Stimulated activated CD4-positive, alpha-beta T cell treated with anti-CD3 and anti-CD28 coated beads, Interleukin-4, amount 100 ng/mL, for 1 hour (primary cell): Measurements from ENCODE around the gene HCRTR2.
"Not testable (repeated sequence)": the region's sequence is repeated elsewhere in the genome, so short reads cannot be mapped to it uniquely, and the experiment has no call there.

Experiments
- DNase-seq: peaks from one replicate; pipeline ENCODE4 v3.0.0-alpha.2; 2020

Gene HCRTR2

DNA sequence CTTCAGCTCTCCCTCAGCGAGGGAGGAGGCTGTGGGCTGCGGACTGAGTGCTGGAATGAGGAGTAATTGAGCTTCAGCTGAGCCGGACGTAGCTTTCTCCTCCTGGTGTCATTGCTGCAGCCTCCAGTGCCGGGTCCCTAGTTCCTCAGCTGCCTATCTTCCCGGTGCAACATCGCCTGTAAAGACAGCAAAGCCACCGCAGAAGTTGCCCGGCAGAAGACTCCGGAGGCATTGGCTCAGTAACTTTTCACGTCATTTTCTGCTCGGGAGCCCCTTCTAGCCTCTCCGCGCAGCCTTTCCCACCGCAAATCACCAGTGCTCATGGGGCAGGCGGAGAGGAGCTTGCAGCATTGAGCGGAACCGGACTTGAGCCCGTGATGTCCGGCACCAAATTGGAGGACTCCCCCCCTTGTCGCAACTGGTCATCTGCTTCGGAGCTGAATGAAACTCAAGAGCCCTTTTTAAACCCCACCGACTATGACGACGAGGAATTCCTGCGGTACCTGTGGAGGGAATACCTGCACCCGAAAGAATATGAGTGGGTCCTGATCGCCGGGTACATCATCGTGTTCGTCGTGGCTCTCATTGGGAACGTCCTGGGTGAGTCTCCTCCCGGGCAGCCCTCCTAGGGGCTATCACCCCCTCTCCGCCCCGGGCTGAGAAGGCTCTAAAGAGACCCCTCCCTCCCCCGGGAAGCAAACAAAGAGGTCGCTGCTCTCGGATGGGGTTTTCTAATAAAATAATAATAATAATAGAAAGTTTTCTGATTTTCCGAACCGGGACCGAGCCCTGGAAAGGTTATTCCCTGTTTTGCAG lies at the start of gene HCRTR2:
HCRTR2 (plus strand) TSS at position 305 of the 816 bp plus-strand sequence; CDS start at position 378, 73 bp downstream.
- DNase-seq, result no peak

DNA sequence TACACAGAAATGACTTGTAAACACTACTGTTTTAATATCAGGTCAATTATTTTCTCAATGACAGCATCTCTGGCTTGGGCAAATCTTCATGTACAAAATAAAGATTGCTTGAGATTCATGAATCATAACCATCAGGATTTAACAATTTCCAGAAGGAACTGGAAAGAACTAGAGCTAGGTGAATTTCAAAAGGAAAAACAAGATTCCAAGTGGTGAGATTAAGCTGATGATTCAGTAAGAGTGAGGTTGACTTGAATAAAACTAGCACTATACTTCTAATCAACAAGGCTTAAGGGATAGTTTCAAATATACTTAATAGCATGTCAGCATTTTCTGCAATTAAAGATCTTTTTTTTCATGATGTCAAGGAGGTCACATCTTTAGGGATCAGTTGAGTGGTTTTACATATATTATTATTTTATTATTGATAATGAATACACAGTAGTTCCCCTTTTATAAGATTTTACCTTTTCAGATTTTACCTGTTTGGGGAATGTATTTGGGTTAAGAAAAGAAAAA lies 43.5 kb upstream of the HCRTR2 start:
- DNase-seq, result no peak

- no peak for DNase-seq
Observed at GRCh38 chr6:55131616-55132015, 42.7 kb upstream of the HCRTR2 start.

- no peak for DNase-seq
Observed at GRCh38 chr6:55136916-55137315, 37.4 kb upstream of the HCRTR2 start.

- DNase-seq, result no peak
Observed at GRCh38 chr6:55137929-55138693, 36.2 kb upstream of the HCRTR2 start.

GRCh38 chr6:55141611-55142010 lies 32.7 kb upstream of the HCRTR2 start:
- no peak for DNase-seq

GRCh38 chr6:55142610-55143009 lies 31.7 kb upstream of the HCRTR2 start:
- no peak for DNase-seq

- no peak for DNase-seq
Observed at GRCh38 chr6:55153284-55153683, 21.0 kb upstream of the HCRTR2 start.

DNA sequence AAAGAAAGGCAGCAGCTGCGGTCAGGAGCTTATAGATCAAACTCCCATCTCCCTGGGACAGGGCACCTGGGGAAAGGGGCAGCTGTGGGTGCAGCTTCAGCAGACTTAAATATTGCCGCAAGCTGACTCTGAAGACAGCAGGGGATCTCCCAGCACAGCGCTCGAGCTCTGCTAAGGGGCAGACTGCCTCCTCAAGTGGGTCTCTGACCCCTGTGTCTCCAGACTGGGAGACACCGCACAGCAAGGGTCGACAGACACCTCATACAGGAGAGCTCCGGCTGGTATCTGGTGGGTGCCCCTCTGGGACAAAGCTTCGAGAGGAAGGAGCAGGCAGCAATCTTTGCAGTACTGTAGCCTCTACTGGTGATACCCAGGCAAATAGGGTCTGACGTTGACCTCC lies 15.5 kb upstream of the HCRTR2 start:
- DNase-seq, result not testable (repeated sequence)

- DNase-seq, result no peak
Observed at GRCh38 chr6:55167860-55168259, 6.5 kb upstream of the HCRTR2 start.

GRCh38 chr6:55175078-55176049 lies 1.0 kb downstream of the HCRTR2 start:
- DNase-seq, result no peak

DNA sequence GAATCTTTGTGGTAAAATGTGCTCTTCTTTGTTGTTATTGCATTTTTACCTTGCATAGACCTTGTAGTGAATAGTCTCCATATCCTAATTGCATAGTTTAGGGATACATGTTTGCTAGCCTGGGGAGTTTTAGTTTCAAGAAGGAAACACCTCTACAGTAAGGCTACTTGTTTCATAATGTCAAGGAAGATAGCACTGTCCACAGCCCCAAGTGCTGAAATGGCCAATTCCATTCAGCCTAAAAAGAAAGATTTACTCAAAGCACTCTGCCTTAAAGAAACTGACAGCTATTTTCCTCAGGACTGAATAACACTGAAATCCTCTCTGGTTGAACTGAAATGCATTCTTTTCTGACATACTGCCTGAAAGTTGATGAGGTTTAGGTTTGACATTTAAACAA lies 2.6 kb downstream of the HCRTR2 start:
- no peak for DNase-seq

- no peak for DNase-seq
Observed at GRCh38 chr6:55180258-55180657, 5.9 kb downstream of the HCRTR2 start.

- DNase-seq, result no peak
Observed at GRCh38 chr6:55182016-55182650, 7.8 kb downstream of the HCRTR2 start.

GRCh38 chr6:55184782-55185530 lies 10.6 kb downstream of the HCRTR2 start:
- DNase-seq, result no peak

GRCh38 chr6:55198715-55199114 lies 24.4 kb downstream of the HCRTR2 start:
- no peak for DNase-seq

DNA sequence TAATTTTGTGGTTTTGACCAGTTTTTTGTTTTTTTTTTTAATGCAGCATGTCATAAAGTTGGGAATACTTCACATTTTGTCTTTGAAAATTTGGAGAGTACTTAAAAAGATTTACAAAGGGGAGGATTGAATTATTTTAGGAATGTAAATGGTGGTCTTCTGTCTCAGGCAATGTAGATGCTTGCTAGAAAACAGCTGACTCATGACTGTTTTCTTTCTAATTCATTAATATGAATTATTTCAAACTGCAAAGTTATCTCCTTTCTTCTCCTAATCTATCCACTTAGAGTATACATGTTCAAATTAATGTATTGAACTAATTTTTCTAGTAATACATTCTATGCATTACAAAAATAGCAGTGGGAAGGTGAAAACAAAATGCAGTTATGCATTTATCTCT lies 24.9 kb downstream of the HCRTR2 start:
- DNase-seq, result no peak

DNA sequence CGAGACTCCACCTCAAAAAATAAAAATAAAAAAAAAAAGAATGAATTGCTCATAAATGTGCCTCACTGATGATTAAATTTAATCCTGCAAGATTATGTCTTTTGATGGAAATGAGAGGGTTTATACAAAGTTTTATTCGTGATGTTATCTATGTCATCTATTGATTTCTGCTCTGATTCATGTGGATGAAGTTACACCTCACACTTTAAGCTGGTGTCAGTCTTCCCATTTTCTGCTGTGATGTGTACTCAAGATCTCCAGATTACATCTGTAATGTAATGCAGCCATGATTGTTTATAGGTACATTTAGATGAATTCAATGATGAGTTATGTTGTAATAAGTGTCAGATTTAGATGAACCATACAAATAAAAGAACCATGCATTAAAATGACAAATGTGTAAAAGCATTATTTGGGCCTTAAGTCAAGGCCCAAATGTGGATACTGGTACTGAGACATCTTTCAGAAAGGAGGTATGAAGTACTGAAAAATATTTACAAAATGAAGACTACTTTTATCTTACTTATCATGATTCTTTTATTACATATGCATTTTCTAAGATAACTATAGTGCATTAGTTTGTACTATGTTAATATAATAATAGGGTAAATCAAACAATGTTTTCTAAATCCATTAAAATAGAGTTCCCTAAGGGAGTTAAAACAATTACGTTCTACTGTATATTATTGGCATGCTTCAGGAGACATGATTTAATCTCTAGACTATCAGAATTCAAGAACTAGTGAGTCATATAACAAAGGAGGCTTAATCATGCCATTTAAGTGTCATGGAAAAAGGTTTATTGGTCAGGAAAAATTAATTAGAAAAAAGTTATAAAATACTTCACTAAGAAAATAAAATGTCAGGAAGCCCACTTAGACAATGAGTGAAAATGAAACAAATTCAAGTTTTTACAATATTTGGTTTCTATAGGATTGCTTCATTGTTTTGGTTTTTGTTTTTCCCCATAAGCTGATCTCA lies 34.5 kb downstream of the HCRTR2 start:
- DNase-seq, result no peak

GRCh38 chr6:55210952-55211351 lies 36.6 kb downstream of the HCRTR2 start:
- DNase-seq, result no peak

DNA sequence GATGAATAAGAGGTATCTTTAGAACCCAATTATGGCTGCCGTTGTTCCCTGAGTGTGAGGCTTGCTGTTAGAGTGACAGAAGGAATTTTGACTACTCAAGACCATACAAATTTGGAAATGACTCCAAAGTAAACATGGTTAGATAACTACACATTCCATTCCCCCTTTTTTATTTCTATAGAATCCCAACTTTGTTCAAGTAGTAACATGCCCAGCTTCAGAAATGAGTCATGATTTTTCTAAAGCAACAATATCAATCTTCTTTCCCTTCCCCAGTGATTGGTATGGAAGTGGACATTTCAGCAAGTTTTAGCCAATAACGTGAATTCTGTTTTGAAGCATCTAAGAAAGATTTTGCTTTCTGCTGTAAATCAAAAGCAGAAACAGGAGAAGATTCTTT lies 37.8 kb downstream of the HCRTR2 start:
- DNase-seq, result no peak
